Measurements from ENCODE around the gene TUBGCP2. TPM values are rescaled to one million over a fixed set of nuclear protein-coding genes. Genes with fewer than 3 reads are reported as not detected.

Gene TUBGCP2
- total and polyA plus RNA-seq, 9 of the 15 experiments (the other 6 are each of a cell fraction or from before 2014, with no cell fraction given), result 4.3 to 56.6 (median 28.4) TPM

DNA sequence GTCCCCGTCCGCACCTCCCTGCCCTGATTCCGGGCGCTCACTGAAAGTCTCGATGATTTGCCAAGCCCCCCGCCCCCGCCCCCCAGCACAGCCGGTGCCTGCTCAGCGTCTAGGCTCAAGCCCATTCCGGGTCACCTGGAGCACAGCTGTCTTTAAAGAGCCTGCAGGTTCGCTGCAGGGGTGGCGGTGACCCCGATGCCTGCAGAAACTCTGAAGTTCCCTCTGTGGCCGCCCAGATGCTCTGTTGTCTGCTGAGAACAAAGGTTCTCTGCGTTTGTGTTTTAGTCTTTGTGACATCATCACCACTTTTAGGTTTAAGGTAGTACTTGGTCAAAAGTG, 70.2 kb downstream of the TUBGCP2 start:
- Histone ChIP-seq H3K9ac (ENCODE audit: insufficient read depth in 1 of 2, low read depth in 2 of 2, low read length in 2 of 2) (no peak overlapping the region), H3K9me1 (ENCODE audit: control insufficient read depth, insufficient read depth, low read length) (no peaks in the 10 kb centered on the region), H3K4me3 (no peak overlapping the region), H3K79me2 (ENCODE audit: control insufficient read depth, insufficient read depth, low read length) (no peaks in the 10 kb centered on the region), H3K9me3 (replicated peaks; ENCODE audit: control insufficient read depth, insufficient read depth, low read depth, low read length) (no peaks in the 10 kb centered on the region), H3K4me2 (ENCODE audit: insufficient read depth, low read length) (no peak overlapping the region), H4K20me1 (replicated peaks; ENCODE audit: control insufficient read depth, insufficient read depth, low read length) (no peaks in the 10 kb centered on the region), H2AFZ (ENCODE audit: low read depth, low read length) (no peak overlapping the region), H3K36me3 (ENCODE audit: control insufficient read depth, insufficient read depth, low read length) (no peaks in the 10 kb centered on the region), H3K27ac (ENCODE audit: extremely low read depth, low read depth, low read length) (no peak overlapping the region), H3K27me3 (ENCODE audit: control insufficient read depth in 2 of 2, insufficient read depth in 2 of 2, low read length in 2 of 2) (no peaks in the 10 kb centered on the region), H3K4me1 (replicated peaks in 1 of 2; ENCODE audit: control insufficient read depth in 2 of 2, insufficient read depth in 2 of 2, low read length in 2 of 2) (peaks cover 5 to 58% of the 10 kb centered on the region in 2 experiments)
- FAIRE-seq (no peak), ATAC-seq (no peak), DNase-seq (ENCODE audit: extremely low read depth in 1 of 4, low spot score in 3 of 4) (no peak)
- no TSS peak for BruUV-seq (replicated peaks)
- in situ Hi-C loops (cut with MboI), result no loop called here
- CTCF ChIA-PET (ENCODE audit: low intra/inter-chr PET ratio), result no interaction called here
- intact Hi-C loops (cut with micrococcal nuclease), result no loop called here
- TF ChIP-seq HIVEP1 (CRISPR knock-in tag; IDR thresholded peaks at IDR 0.05), result no peak
- no peak for TF ChIP-seq ATF1 (CRISPR knock-in tag; IDR thresholded peaks at IDR 0.05)
- TF ChIP-seq ATF1 (tag; IDR thresholded peaks at IDR 0.05), result no peak
- TF ChIP-seq, protein P1, sequence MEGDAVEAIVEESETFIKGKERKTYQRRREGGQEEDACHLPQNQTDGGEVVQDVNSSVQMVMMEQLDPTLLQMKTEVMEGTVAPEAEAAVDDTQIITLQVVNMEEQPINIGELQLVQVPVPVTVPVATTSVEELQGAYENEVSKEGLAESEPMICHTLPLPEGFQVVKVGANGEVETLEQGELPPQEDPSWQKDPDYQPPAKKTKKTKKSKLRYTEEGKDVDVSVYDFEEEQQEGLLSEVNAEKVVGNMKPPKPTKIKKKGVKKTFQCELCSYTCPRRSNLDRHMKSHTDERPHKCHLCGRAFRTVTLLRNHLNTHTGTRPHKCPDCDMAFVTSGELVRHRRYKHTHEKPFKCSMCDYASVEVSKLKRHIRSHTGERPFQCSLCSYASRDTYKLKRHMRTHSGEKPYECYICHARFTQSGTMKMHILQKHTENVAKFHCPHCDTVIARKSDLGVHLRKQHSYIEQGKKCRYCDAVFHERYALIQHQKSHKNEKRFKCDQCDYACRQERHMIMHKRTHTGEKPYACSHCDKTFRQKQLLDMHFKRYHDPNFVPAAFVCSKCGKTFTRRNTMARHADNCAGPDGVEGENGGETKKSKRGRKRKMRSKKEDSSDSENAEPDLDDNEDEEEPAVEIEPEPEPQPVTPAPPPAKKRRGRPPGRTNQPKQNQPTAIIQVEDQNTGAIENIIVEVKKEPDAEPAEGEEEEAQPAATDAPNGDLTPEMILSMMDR (IDR thresholded peaks at IDR 0.05 in 2 of 3, conservative IDR thresholded peaks at IDR 0.05 in 1 of 3; ENCODE audit: insufficient read depth in 2 of 3, low read depth in 1 of 3, low read length in 3 of 3), result no peak
- TF ChIP-seq MXI1 (IDR thresholded peaks at IDR 0.05; ENCODE audit: low read depth, low read length), result no peak
- no peak for TF ChIP-seq SIN3A (IDR thresholded peaks at IDR 0.05; ENCODE audit: borderline replicate concordance in 2 of 2, control insufficient read depth in 1 of 2, low read depth in 2 of 2, low read length in 2 of 2)
- TF ChIP-seq ZBED1 (IDR thresholded peaks at IDR 0.05), result no peak
- TF ChIP-seq E2F3 (CRISPR knock-in tag; IDR thresholded peaks at IDR 0.05), result no peak
- no peak for TF ChIP-seq ERF (CRISPR knock-in tag; IDR thresholded peaks at IDR 0.05)
- no peak for TF ChIP-seq ZNF217 (CRISPR knock-in tag; IDR thresholded peaks at IDR 0.05)
- TF ChIP-seq TBP (optimal IDR thresholded peaks at IDR 0.05; ENCODE audit: low read depth, low read length), result no peak
- no peak for TF ChIP-seq ZNF384 (IDR thresholded peaks at IDR 0.05; ENCODE audit: low read depth, low read length)
- 40% methylated on average over 5 of the region's 15 CpGs for WGBS (ENCODE audit: insufficient coverage, low coverage, missing lambda C conversion rate)
- POLR2A ChIA-PET, result no interaction called here
